HTERT RPE-1 (cell line): ENCODE results near the gene PCDHB5.
"Not testable (repeated sequence)": the region's sequence is repeated elsewhere in the genome, so short reads cannot be mapped to it uniquely, and the experiment has no call there.

Source experiments
- in situ Hi-C: fragments of 300-500 bp; cut with MboI; formaldehyde crosslinking; loops from 4 replicates; pipeline ENCODE4 v1.14.3; 2020; ENCODE audit warnings: low sequenced_read_pairs

Gene PCDHB5

DNA sequence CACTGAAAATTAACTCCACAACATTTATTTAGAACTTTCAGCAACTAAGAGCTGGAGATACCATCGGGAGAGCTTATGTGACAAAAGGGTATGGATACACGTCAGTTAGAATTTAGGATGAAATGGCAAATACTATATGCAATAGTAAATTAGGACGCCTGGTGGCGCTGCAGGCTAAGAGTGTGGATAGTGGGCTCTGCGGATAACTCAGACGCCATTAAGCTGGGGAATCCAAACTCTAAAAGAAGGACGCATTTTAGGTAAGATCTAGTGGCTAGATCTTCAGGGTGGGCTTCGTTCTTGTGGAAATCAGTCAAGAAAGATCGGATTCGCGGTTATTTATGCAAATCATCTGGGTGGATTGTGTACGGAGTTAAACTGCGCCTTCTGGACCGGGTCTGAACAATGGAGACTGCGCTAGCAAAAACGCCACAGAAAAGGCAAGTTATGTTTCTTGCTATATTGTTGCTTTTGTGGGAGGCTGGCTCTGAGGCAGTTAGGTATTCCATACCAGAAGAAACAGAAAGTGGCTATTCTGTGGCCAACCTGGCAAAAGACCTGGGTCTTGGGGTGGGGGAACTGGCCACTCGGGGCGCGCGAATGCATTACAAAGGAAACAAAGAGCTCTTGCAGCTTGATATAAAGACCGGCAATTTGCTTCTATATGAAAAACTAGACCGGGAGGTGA is at the start of gene PCDHB5:
Gene PCDHB5, plus strand, starts transcription at position 177 of the 688 bp plus-strand sequence. Its CDS starts 229 bp downstream, at position 406.
- in situ Hi-C loops, result no loop called here

DNA sequence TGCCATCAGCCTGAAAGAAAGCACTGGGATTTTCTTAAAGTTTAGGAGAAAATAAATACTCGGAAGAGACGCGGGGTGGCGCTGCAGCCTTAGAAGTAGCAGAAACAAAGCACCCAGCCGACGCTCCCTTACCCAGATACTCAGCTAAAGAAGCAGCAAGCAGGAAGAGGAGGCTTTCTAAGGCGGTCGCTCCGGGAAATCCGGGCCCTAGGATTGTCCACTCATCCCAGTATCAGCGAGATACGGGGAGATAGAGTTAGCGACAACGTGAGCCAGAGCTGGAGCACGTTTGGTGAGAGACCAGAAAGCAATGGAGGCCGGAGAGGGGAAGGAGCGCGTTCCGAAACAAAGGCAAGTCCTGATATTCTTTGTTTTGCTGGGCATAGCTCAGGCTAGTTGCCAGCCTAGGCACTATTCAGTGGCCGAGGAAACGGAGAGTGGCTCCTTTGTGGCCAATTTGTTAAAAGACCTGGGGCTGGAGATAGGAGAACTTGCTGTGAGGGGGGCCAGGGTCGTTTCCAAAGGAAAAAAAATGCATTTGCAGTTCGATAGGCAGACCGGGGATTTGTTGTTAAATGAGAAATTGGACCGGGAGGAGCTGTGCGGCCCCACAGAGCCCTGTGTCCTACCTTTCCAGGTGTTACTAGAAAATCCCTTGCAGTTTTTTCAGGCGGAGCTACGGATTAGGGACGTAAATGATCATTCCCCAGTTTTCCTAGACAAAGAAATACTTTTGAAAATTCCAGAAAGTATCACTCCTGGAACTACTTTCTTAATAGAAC is 40.3 kb upstream of the PCDHB5 start, which contains the start of gene PCDHB2:
Gene PCDHB2, plus strand, starts transcription at position 135 of the 782 bp plus-strand sequence. Its CDS starts 176 bp downstream, at position 311.
- in situ Hi-C loops, result no loop called here

DNA sequence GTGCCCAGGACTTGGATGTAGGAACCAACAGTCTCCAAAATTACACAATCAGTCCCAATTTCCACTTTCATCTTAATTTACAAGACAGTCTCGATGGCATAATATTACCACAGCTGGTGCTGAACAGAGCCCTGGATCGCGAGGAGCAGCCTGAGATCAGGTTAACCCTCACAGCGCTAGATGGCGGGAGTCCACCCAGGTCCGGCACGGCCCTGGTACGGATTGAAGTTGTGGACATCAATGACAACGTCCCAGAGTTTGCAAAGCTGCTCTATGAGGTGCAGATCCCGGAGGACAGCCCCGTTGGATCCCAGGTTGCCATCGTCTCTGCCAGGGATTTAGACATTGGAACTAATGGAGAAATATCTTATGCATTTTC is 39.8 kb upstream of the PCDHB5 start:
- in situ Hi-C loops, result no loop called here

DNA sequence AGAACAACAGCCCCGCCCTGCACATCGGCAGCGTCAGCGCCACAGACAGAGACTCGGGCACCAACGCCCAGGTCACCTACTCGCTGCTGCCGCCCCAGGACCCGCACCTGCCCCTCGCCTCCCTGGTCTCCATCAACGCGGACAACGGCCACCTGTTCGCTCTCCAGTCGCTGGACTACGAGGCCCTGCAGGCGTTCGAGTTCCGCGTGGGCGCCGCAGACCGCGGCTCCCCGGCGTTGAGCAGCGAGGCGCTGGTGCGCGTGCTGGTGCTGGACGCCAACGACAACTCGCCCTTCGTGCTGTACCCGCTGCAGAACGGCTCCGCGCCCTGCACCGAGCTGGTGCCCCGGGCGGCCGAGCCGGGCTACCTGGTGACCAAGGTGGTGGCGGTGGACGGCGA is 38.8 kb upstream of the PCDHB5 start:
- in situ Hi-C loops, result not testable (repeated sequence)

DNA sequence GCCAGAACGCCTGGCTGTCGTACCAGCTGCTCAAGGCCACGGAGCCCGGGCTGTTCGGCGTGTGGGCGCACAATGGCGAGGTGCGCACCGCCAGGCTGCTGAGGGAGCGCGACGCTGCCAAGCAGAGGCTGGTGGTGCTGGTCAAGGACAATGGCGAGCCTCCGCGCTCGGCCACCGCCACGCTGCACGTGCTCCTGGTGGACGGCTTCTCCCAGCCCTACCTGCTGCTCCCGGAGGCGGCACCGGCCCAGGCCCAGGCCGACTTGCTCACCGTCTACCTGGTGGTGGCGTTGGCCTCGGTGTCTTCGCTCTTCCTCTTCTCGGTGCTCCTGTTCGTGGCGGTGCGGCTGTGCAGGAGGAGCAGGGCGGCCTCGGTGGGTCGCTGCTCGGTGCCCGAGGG is 38.4 kb upstream of the PCDHB5 start:
- in situ Hi-C loops, result not testable (repeated sequence)

DNA sequence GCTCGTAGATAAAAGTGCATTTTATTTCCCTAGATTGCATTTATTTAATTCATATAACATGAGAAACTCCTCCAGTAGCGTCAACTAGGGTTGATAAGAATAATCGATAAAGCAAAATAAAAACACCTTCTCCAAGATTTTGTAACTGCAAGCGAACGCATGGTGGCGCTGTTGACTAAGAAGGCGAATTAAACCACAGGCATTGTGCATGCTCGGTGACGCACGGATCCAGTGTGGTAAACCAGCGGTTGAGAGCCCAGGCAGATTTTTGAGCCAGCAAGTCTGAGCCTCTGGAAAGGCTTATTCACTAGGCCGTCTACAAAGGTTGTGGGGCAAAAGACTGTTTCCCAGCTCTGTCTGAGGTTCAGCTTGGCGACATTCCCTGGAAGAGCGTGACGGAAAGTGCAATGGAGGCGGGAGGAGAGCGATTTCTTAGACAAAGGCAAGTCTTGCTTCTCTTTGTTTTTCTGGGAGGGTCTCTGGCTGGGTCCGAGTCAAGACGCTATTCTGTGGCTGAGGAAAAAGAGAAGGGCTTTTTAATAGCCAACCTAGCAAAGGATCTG is 34.7 kb upstream of the PCDHB5 start, which contains the start of gene PCDHB3:
Gene PCDHB3, plus strand, starts transcription at position 231 of the 563 bp plus-strand sequence. Its CDS starts 177 bp downstream, at position 408.
- in situ Hi-C loops, result no loop called here

DNA sequence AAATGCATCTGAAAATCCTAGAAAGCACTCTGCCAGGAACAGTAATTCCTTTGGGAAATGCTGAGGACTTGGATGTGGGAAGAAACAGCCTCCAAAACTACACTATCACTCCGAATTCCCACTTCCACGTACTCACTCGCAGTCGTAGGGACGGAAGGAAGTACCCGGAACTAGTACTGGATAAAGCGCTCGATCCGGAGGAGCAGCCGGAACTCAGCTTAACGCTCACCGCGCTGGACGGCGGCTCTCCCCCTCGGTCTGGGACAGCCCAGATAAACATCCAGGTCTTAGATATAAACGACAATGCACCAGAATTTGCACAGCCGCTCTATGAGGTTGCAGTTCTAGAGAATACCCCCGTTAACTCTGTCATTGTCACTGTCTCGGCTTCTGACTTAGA is 33.9 kb upstream of the PCDHB5 start:
- in situ Hi-C loops, result no loop called here

DNA sequence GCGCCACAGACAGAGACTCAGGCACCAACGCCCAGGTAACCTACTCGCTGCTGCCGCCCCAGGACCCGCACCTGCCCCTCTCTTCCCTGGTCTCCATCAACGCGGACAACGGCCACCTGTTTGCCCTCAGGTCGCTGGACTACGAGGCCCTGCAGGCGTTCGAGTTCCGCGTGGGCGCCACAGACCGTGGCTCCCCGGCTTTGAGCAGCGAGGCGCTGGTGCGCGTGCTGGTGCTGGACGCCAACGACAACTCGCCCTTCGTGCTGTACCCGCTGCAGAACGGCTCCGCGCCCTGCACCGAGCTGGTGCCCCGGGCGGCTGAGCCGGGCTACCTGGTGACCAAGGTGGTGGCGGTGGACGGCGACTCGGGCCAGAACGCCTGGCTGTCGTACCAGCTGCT is 32.9 kb upstream of the PCDHB5 start:
- in situ Hi-C loops, result not testable (repeated sequence)

DNA sequence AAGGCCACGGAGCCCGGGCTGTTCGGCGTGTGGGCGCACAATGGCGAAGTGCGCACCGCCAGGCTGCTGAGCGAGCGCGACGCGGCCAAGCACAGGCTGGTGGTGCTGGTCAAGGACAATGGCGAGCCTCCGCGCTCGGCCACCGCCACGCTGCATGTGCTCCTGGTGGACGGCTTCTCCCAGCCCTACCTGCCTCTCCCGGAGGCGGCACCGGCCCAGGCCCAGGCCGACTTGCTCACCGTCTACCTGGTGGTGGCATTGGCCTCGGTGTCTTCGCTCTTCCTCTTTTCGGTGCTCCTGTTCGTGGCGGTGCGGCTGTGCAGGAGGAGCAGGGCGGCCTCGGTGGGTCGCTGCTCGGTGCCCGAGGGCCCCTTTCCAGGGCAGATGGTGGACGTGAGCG is 32.5 kb upstream of the PCDHB5 start:
- in situ Hi-C loops, result not testable (repeated sequence)

DNA sequence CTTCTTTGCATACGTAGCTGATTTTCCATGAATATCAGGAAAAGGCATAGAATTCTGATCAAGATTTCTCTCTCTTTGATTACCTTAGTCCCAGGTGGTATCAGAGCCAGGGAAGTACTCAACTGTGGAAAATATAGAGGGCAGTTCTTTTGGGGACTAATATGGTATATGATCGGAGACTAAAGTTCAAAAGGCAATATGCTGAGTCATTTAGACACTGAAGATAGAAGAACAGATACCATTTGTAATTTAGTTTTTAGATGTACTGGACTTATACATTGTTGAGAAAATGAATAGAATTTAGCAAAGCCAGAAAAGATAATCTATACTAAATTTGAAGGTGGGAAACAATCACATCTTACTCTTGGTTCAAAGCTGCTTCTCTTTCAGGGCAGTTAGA is 29.7 kb upstream of the PCDHB5 start:
- in situ Hi-C loops, result no loop called here

DNA sequence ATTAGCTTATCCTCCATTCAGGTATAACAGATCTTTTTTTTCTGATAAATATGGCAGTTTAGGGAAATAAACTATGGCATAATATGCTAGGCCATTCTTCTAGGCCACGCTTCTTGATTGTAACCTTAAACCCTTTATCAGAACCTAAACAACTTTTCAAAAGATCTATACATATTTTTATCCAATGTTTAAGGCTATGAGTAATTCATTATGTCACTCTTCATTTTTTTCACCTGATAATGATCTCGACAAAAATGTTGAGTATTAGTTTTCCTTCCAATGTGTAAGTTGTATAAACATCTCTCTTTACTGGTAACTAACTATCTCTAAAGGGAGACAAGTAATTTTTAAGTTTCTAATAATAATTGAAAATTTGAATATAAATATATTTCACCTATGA is 15.8 kb upstream of the PCDHB5 start:
- in situ Hi-C loops, result no loop called here

DNA sequence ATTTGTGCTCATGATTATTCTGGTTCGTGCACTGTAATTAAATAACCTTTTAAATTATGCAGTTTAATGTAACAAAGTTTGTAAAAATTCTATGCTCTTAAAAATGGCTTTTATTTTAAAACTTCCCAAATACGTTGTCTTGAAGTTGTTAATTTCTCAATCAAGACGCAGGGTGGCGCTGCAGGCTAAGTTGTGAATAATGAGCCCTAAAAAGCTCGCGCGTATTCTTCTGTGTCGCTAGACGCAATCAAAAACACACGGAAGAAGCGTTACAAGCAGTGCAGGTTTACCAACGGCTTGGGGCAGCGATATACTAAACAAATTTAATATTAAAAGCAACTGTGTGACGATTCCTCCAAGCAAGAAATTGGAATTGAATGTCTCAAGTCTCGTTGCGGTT is 13.4 kb upstream of the PCDHB5 start, which contains the start of gene PCDHB4:
Gene PCDHB4, plus strand, starts transcription at position 256 of the 400 bp plus-strand sequence. CDS start 181 bp downstream, outside the sequence.
- in situ Hi-C loops, result no loop called here

DNA sequence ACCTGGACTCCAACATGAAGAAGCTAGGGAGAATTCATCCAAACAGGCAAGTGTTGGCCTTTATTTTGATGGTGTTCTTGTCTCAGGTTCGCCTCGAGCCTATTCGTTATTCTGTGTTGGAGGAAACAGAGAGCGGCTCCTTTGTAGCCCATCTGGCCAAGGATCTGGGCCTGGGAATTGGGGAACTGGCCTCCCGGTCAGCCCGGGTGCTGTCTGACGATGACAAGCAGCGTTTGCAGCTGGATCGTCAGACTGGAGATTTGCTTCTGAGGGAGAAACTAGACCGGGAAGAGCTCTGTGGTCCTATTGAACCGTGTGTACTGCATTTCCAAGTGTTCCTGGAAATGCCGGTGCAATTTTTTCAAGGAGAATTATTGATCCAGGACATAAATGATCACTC is 13.0 kb upstream of the PCDHB5 start:
- in situ Hi-C loops, result no loop called here

DNA sequence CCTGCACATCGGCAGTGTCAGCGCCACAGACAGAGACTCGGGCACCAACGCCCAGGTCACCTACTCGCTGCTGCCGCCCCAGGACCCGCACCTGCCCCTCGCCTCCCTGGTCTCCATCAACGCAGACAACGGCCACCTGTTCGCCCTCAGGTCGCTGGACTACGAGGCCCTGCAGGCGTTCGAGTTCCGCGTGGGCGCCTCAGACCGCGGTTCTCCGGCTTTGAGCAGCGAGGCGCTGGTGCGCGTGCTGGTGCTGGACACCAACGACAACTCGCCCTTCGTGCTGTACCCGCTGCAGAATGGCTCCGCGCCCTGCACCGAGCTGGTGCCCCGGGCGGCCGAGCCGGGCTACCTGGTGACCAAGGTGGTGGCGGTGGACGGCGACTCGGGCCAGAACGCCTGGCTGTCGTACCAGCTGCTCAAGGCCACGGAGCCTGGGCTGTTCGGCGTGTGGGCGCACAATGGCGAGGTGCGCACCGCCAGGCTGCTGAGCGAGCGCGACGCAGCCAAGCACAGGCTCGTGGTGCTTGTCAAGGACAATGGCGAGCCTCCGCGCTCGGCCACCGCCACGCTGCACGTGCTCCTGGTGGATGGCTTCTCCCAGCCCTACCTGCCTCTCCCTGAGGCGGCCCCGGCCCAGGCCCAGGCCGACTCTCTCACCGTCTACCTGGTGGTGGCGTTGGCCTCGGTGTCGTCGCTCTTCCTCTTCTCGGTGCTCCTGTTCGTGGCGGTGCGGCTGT is 11.4 kb upstream of the PCDHB5 start:
- in situ Hi-C loops, result not testable (repeated sequence)

DNA sequence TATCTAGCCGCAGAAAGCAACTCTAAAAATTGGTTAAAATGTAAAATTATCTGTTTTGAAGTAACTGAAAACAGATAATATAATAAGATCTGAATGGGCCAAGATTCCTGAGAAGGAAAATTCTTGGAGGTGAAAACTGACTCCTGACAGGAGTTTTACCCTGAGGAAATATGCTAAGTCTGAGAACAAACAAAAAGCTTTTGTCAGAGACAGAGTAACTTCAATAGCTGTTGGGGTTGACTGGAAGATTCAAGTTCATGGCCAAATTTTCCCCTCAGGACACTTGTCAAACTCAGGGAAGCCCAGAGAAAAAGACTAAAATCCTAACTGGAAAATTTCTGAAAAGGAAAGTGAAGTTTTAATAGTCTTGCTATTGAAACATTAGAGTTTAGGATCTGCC is 7.7 kb upstream of the PCDHB5 start:
- in situ Hi-C loops, result no loop called here

DNA sequence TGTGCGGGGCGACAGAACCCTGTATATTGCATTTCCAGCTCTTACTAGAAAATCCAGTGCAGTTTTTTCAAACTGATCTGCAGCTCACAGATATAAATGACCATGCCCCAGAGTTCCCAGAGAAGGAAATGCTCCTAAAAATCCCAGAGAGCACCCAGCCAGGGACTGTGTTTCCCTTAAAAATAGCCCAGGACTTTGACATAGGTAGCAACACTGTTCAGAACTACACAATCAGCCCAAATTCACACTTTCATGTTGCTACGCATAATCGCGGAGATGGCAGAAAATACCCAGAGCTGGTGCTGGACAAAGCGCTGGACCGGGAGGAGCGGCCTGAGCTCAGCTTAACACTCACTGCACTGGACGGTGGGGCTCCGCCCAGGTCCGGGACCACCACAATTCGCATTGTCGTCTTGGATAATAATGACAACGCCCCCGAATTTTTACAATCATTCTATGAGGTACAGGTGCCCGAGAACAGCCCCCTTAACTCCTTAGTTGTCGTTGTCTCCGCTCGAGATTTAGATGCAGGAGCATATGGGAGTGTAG is 786 bp downstream of the PCDHB5 start:
- in situ Hi-C loops, result no loop called here

DNA sequence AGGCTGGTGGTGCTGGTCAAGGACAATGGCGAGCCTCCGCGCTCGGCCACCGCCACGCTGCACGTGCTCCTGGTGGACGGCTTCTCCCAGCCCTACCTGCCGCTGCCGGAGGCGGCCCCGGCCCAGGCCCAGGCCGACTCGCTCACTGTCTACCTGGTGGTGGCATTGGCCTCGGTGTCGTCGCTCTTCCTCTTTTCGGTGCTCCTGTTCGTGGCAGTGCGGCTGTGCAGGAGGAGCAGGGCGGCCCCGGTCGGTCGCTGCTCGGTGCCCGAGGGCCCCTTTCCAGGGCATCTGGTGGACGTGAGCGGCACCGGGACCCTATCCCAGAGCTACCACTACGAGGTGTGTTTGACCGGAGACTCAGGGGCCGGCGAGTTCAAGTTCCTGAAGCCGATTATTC is 2.3 kb downstream of the PCDHB5 start:
- in situ Hi-C loops, result not testable (repeated sequence)

DNA sequence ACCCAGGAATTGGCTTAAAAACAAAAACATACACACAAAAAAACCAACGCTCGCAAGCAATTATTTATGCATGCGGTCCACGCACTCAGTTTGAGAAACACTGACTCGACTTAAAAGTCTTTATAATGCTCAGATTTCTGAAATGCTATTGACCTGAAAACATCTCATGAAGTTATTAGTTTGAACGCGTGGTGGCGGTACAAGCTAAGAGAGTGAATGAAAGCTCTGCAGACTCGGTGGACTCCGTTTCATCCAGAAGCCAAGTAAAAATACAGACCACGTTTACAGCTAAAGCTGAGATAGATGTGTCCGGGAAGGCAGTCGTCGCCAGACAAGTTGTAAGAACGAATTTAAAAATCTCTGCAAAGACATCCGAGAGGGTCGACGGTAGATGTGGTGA is 14.8 kb downstream of the PCDHB5 start, which contains the start of gene PCDHB6:
Gene PCDHB6, plus strand, starts transcription at position 246 of the 400 bp plus-strand sequence. CDS start 201 bp downstream, outside the sequence.
- in situ Hi-C loops, result no loop called here

DNA sequence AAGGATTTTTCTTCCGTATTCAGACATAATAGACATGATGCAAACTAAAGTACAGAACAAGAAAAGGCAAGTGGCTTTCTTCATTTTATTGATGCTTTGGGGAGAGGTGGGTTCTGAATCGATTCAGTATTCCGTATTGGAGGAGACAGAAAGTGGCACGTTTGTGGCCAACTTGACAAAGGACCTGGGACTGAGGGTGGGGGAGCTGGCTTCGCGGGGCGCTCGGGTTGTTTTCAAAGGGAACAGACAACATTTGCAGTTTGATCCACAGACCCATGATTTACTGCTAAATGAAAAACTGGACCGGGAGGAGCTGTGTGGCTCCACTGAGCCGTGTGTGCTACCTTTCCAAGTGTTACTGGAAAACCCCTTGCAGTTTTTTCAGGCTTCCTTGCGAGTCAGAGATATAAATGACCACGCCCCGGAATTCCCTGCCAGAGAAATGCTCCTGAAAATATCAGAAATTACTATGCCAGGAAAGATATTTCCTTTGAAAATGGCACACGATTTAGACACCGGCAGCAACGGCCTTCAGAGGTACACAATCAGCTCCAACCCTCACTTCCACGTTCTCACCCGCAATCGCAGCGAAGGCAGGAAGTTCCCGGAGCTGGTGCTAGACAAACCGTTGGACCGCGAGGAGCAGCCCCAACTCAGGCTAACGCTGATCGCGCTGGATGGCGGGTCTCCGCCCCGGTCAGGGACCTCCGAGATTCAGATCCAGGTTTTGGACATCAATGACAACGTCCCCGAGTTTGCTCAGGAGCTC is 15.4 kb downstream of the PCDHB5 start:
- in situ Hi-C loops, result no loop called here

DNA sequence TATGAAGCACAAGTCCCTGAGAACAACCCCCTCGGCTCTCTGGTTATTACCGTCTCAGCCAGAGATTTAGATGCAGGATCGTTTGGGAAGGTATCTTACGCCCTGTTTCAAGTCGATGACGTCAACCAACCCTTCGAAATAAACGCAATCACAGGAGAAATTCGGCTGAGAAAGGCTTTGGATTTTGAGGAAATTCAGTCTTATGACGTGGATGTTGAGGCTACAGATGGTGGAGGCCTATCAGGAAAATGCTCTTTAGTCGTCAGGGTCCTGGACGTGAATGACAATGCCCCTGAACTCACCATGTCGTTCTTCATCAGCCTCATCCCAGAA is 16.0 kb downstream of the PCDHB5 start:
- in situ Hi-C loops, result no loop called here
